ENCODE measurements around the gene AGT. TPM values are rescaled to one million over a fixed set of nuclear protein-coding genes. Genes with fewer than 3 reads are reported as not detected.

AGT gene
- total and polyA plus RNA-seq, 8 donors: 1.1 to 23.4 (median 8.6) TPM

DNA sequence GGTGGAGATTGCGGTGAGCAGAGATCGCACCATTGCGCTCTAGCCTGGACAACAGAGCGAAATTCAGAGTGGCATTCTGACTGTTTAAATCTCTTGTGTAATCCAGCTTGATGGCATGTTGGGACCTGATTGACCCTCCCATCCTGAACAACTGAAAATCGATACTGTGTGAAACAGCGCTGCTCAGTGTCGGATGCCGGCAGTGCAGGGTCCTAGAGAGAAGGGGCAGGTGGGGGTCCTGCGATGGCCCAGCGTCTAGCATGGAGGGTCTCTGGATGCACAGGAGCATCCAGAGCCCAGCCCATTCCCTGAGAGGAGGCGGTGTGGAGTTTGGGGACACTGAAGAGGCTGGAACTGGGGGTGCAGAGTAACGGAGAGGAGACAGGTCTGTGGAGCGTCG is 15.8 kb downstream of the AGT start:
- ATAC-seq: no peak
- no peak for FAIRE-seq
- DNase-seq: no peak
- Histone ChIP-seq H3K4me3 (no peak overlapping the region), H3K4me1 (no peaks in the 10 kb centered on the region), H3K27ac (no peak overlapping the region), H3K27me3 (no peaks in the 10 kb centered on the region), H3K36me3 (no peaks in the 10 kb centered on the region), H3K9me3 (no peaks in the 10 kb centered on the region)
- 89 to 90% methylated on average over 14 of the region's 14 CpGs for WGBS, 2 donors
- intact Hi-C loops (cut with DNase I): no loop called here
- TF ChIP-seq, protein P1, sequence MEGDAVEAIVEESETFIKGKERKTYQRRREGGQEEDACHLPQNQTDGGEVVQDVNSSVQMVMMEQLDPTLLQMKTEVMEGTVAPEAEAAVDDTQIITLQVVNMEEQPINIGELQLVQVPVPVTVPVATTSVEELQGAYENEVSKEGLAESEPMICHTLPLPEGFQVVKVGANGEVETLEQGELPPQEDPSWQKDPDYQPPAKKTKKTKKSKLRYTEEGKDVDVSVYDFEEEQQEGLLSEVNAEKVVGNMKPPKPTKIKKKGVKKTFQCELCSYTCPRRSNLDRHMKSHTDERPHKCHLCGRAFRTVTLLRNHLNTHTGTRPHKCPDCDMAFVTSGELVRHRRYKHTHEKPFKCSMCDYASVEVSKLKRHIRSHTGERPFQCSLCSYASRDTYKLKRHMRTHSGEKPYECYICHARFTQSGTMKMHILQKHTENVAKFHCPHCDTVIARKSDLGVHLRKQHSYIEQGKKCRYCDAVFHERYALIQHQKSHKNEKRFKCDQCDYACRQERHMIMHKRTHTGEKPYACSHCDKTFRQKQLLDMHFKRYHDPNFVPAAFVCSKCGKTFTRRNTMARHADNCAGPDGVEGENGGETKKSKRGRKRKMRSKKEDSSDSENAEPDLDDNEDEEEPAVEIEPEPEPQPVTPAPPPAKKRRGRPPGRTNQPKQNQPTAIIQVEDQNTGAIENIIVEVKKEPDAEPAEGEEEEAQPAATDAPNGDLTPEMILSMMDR (IDR thresholded peaks at IDR 0.05): no peak

DNA sequence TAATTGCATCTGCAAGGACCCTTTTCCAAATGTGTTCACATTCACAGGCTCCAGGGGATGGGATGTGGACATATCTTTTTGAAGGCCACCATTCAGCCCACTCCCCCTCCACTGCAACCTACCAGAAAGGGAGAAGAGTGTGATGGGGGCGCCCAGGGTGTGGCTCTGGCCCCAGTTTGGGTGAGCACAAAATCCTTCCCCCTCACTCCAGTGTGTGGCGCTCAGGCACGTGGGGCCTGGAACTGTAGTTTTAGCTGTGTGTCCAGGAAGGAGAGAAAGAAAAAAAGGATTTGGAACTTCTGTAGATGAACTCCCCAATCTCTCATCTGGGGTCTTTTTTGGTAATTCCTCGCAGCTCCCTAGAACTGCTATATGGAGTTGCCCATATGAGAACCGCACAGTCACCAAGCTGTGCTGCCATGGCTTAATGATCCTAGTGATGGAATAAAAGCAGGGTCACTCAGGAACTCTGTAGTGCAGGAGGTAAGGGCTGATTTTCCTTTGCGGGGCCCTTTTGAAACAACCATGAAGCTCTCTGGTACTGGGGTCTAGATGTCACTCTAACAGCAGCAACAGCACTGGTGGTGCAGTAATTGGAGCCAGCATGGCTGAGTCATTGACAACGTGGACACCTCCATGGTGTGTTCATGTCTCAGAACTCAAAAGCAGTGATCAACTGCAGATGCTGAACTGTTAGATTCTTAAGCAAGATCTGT is 17.0 kb downstream of the AGT start:
- TF ChIP-seq, protein P1 (IDR thresholded peaks at IDR 0.05): no peak
- intact Hi-C loops (cut with DNase I): no loop called here
- H3K27ac ChIP-seq: no peak overlapping the region
- H3K27me3 ChIP-seq: no peaks in the 10 kb centered on the region
- FAIRE-seq (no peak), DNase-seq (no peak), ATAC-seq (no peak)
- WGBS, 2 donors: 73 to 78% methylated on average over 7 of the region's 7 CpGs
- H3K36me3 ChIP-seq: peaks cover 0 to 5% (median 0%) of the 10 kb centered on the region in 3 donors
- H3K4me3 ChIP-seq: no peak overlapping the region
- no peaks in the 10 kb centered on the region for H3K9me3 ChIP-seq
- H3K4me1 ChIP-seq: no peaks in the 10 kb centered on the region

DNA sequence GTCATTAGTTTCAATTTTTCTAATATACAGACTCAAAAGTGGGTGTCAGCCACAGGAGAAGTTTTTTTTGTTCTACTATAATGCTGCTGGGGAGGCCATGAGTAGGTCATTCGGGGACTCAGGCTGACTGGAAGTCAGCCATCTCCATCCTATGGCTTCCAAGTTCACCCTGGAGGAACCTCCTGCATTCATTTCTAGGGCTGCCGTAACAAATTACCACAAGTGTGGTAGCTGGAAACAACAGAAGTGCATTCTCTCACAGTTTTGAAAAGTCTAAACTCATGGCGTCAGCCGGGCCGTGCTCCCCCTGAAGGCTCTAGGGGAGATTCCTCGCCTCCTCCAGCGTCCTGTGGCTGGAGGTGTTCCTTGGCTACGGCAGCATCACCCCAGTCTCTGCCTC is 17.7 kb downstream of the AGT start:
- no peak overlapping the region for H3K27ac ChIP-seq
- no peaks in the 10 kb centered on the region for H3K27me3 ChIP-seq
- no peaks in the 10 kb centered on the region for H3K4me1 ChIP-seq
- peaks cover 0 to 12% (median 6%) of the 10 kb centered on the region in 3 donors for H3K36me3 ChIP-seq
- FAIRE-seq: no peak
- TF ChIP-seq, protein P1 (IDR thresholded peaks at IDR 0.05): no peak
- intact Hi-C loops (cut with DNase I): no loop called here
- H3K4me3 ChIP-seq: no peak overlapping the region
- no peak for ATAC-seq
- 77 to 83% methylated on average over 8 of the region's 8 CpGs for WGBS, 2 donors
- DNase-seq: no peak
- no peaks in the 10 kb centered on the region for H3K9me3 ChIP-seq

DNA sequence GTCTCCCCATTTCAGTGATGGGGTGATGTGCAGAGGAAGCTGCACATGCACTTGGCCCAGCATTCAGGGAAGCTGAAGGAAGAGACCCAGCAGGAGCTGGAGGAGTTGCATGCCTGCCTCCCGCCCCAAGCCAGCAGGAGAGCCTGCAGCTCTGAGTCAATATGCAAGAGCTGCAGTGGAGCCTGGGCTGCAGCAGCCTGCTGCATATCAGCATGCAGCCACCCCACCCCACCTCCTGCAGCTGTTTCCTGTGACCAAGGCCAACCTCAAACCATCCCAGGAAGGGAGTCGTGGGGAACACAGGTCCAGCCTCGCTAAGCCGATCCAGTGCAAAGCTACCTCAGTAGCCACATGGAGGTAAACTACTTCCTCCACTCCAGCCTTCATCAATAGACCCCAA is 18.9 kb downstream of the AGT start:
- Histone ChIP-seq H3K27me3 (no peaks in the 10 kb centered on the region), H3K27ac (no peak overlapping the region), H3K4me1 (no peaks in the 10 kb centered on the region), H3K4me3 (no peak overlapping the region), H3K36me3 (peaks cover 0 to 23% (median 10%) of the 10 kb centered on the region in 3 donors), H3K9me3 (no peaks in the 10 kb centered on the region)
- WGBS, 2 donors: 58 to 66% methylated on average over 4 of the region's 4 CpGs
- FAIRE-seq: no peak
- ATAC-seq: no peak
- TF ChIP-seq, protein P1 (IDR thresholded peaks at IDR 0.05): no peak
- DNase-seq: no peak
- intact Hi-C loops (cut with DNase I): no loop called here

GRCh38 chr1:230694464-230694863 is 19.5 kb downstream of the AGT start:
- Histone ChIP-seq H3K9me3 (no peaks in the 10 kb centered on the region), H3K4me3 (no peak overlapping the region), H3K36me3 (peaks cover 0 to 28% (median 12%) of the 10 kb centered on the region in 3 donors), H3K4me1 (no peaks in the 10 kb centered on the region), H3K27ac (no peak overlapping the region), H3K27me3 (no peaks in the 10 kb centered on the region)
- no peak for FAIRE-seq
- no peak for ATAC-seq
- intact Hi-C loops (cut with DNase I): no loop called here
- TF ChIP-seq, protein P1 (IDR thresholded peaks at IDR 0.05): no peak
- DNase-seq: no peak
- WGBS, 2 donors: 79 to 82% methylated on average over 4 of the region's 4 CpGs

Data from pancreas (tissue), 10 donors.